Retinal pigment epithelial cell (primary cell): ENCODE measurements around the gene KIFC1.

ENCODE experiments used
- DNase-seq: peaks from one replicate; pipeline ENCODE4 v3.0.0-alpha.2; 2010; ENCODE audit warnings: low read depth
- H3K4me3 ChIP-seq: 2 replicates; pipeline ENCODE4 v1.5.1; 2011; ENCODE audit warnings: mild to moderate bottlenecking, low read length, control low read depth, moderate library complexity
- TF ChIP-seq, protein P1 (sequence below): conservative IDR thresholded peaks from 2 replicates; pipeline ENCODE4 v1.5.1; 2011; ENCODE audit warnings: low read depth, low read length, control low read depth, inconsistent platforms

The KIFC1 gene

DNA sequence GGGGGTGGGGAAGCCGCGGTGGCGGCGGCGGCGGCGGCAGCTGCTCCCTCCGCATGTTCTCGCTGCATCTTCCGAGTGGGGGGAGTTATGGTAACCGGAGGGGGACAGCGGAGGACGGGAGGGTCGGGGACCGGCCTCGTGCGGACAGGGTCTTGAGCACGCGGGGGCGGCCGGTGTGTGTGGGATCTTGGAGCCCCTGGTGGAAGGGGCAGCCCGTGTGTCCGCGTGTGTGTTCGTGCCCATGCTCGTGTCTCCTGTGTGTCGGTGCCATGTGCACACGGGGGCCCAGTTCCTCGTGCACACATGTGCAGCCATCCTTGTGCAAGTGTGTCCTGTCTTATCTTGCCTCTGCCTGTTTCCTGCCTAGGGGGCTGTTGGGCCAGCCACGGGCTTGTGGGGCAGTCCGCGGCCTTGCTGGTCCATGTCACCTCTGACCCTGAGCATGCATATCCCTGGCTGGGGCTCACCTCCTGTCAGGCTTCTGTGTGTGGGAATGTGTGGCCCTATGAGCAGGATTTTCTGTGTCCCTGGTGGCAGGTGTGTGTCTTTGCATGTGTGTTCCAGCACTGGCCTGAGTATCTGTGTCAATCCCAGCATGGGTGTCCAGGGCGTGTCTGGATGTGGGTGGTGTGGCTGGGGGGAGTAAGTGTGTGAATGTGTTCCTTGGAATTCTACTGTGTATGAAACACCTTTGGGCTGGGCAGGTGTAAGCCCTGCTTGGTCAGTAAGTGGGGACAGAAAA is 36.8 kb downstream of the KIFC1 start:
- peak overlapping the region; percentile 50 for H3K4me3 ChIP-seq
- TF ChIP-seq, protein P1, sequence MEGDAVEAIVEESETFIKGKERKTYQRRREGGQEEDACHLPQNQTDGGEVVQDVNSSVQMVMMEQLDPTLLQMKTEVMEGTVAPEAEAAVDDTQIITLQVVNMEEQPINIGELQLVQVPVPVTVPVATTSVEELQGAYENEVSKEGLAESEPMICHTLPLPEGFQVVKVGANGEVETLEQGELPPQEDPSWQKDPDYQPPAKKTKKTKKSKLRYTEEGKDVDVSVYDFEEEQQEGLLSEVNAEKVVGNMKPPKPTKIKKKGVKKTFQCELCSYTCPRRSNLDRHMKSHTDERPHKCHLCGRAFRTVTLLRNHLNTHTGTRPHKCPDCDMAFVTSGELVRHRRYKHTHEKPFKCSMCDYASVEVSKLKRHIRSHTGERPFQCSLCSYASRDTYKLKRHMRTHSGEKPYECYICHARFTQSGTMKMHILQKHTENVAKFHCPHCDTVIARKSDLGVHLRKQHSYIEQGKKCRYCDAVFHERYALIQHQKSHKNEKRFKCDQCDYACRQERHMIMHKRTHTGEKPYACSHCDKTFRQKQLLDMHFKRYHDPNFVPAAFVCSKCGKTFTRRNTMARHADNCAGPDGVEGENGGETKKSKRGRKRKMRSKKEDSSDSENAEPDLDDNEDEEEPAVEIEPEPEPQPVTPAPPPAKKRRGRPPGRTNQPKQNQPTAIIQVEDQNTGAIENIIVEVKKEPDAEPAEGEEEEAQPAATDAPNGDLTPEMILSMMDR = peak; percentile 39
- no peak for DNase-seq

DNA sequence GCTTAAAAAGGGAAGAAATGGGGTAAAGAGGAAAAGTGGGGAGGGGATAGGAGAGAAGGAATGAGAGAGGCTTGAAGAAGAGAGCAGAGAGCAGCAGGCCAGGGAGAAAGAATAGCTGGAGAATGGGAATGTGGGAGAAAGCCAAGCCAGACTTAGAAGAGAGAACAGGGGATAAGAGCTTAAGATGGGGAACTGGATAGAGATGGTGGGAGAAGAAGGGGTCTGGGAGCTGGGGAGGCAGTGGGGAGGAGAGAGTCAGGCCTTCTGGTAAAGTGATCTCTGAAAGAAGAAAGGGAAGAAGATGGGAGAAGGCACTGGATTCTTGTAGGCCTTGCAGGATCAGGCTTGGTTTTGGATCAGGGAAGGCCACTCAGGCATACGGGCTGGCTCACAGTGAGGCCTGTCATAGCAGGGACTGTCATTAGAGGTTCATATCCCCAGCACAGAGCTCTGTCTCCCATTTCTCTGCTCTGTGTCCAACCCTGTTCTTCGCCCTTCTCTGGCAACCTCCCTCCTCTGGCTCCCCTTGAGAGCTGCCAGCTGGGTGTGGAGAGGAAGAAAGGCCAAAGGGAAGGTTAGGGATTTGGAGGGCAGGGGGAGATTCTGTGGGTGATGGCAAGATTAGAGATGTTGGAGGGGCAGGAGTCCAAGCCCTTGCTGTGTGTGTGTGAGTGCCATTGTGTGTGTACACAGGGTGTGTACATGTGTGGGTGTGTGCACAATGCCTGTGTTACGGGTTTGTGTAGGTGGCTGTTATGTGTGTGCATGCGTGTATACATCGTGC is 37.5 kb downstream of the KIFC1 start:
- no peak for DNase-seq
- TF ChIP-seq, protein P1 = no peak
- H3K4me3 ChIP-seq = peak overlapping the region; percentile 50

DNA sequence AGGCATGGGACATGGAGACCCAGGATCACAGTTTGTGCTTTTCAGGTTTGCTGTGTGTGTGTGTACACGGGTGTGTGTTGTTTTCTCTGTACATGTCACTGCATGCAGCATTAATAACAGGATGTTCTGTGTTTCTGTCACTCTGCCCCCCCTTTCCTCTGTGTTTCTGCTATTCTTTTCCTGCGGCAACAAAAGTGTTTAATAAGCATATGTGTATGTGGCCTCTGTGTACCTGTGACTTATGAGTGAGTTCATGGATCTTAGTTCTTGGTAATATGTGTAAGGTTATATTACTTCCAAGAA is 38.1 kb downstream of the KIFC1 start:
- TF ChIP-seq, protein P1 = no peak
- DNase-seq = no peak
- H3K4me3 ChIP-seq = no peak overlapping the region

DNA sequence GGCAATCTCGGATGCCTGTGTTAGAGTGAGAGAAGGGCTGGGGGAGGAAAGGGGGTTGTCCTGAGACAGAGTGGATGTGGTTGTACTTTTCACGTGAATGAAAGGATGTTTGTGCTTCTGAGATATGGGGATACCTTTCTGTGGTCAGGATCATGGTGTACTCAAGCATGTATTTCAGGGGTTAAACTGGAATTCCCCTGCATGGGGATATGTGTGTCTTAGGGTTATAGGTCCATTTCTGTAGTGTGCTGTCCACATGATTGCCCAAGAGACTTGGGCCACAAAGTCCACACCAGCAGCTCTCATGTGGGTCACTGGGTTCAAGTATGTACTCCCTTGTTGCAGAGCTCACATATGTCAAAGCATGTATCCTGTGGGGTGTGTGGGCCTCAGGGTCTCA is 38.7 kb downstream of the KIFC1 start:
- H3K4me3 ChIP-seq = no peak overlapping the region
- TF ChIP-seq, protein P1 = no peak
- no peak for DNase-seq

DNA sequence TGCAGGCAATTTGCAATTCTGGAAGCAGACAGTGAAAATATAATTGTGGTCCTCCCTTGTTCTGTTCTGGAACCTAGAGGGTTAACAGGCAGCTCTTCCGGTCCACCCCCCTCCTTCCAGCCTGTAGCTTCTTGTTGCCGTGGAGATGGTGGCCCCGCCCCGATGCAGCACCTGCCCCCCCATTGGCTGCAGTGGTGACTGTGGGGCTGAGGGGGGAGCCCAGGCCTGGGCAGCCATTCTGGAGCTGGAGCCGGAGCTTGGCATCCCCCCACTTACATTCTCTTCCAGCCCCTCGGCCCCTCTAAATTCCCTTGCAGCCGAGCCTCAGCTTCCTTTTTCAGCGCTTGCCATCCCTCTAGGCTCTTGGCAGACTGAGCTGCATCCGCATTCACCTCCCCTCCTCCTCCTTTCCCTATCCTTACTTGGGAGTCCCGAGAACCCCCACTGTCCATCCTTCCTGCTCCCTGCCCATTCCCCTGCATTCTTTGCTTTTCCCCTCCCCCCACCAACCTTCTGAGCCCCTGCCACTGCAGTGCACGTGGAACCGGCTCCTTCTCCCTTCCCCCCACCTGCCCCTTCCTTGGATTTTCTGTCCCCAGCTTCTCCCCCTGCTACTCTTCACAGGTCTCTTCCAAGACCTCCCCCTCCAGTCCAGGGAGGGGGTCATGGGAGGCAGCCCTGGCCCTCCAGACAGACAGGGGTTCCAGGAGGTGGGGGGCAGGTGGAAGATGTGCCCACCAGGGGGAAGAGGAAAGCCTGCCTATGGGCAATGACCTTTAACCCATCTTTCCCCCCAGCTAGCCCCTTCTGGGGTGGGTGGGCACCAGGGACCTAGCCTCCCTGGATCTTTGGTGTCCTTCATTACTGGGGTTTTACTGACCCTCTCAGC is 39.6 kb downstream of the KIFC1 start:
- TF ChIP-seq, protein P1 = no peak
- H3K4me3 ChIP-seq = peak overlapping the region; percentile 39
- DNase-seq = peak; percentile 48

DNA sequence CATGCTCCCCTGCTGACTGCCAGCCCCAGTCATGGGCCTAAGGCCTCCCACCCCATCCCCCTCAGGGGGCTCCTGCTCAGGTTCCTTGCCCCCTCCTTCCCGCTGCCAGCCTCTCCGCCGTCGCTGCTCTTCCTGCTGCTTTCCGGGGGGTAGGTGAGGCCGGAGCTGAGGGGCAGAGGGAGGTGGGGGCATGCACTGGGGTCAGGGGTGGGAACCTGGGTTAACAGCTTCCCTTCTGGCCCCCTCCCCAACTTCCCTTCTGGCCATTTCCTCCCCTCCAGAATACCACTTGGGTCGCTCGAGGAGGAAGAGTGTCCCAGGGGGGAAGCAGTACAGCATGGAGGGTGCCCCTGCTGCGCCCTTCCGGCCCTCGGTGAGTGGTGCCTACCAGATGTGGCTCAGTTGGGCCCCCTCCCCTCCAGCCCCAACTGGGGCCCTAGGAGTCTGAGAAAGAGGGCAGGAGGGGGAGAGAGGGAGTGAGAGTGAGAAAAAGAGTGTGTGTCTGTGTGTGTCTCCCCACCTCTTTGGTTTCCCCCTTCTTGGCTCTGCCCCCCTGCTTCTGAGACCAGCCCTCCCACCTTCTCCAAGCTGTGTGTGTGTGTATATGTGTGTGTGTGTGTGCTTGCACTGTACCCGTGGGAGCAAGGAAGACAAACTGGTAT is 40.4 kb downstream of the KIFC1 start:
- TF ChIP-seq, protein P1 = no peak
- no peak for DNase-seq
- peak overlapping the region; percentile 39 for H3K4me3 ChIP-seq
